H9 (cell line): Measurements from ENCODE around the gene IL10RA. TPM values are rescaled to one million over a fixed set of nuclear protein-coding genes. Genes with fewer than 3 reads are reported as not detected.

ENCODE experiments used
- DNase-seq: peaks from one replicate; pipeline ENCODE4 v3.0.0-alpha.2; 2017
- H2AFZ ChIP-seq: one replicate; pipeline ENCODE4 v1.6.1; 2013; ENCODE audit warnings: mild to moderate bottlenecking, low read length, control low read depth, moderate library complexity
- H2AK5ac ChIP-seq: 2 replicates; pipeline ENCODE4 v1.6.1; 2013; ENCODE audit warnings: low read length, control low read depth, mixed read lengths; ENCODE audit not compliant: insufficient read length
- H2BK120ac ChIP-seq: one replicate; pipeline ENCODE4 v1.6.1; 2013; ENCODE audit warnings: low read depth, mild to moderate bottlenecking, low read length, control low read depth, inconsistent platforms; ENCODE audit not compliant: poor library complexity, severe bottlenecking
- H2BK12ac ChIP-seq: 2 replicates; pipeline ENCODE4 v1.6.1; 2013; ENCODE audit warnings: low read length, control low read depth, mixed read lengths, low read depth; ENCODE audit not compliant: insufficient read length
- H2BK15ac ChIP-seq: 2 replicates; pipeline ENCODE4 v1.6.1; 2013; ENCODE audit warnings: low read depth, low read length, control low read depth
- H2BK20ac ChIP-seq: one replicate; pipeline ENCODE4 v1.6.1; 2013; ENCODE audit warnings: low read depth, mild to moderate bottlenecking, low read length, control low read depth, inconsistent platforms; ENCODE audit not compliant: poor library complexity, severe bottlenecking
- H2BK5ac ChIP-seq: 2 replicates; pipeline ENCODE4 v1.6.1; 2013; ENCODE audit warnings: low read length, control low read depth, mixed read lengths; ENCODE audit not compliant: insufficient read length
- H3K14ac ChIP-seq: 2 replicates; pipeline ENCODE4 v1.6.1; 2013; ENCODE audit warnings: low read length, control low read depth; ENCODE audit not compliant: insufficient read depth
- H3K18ac ChIP-seq: 2 replicates; pipeline ENCODE4 v1.6.1; 2013; ENCODE audit warnings: low read depth, mild to moderate bottlenecking, mixed read lengths, low read length, control low read depth; ENCODE audit not compliant: insufficient read length
- H3K23ac ChIP-seq: 2 replicates; pipeline ENCODE4 v1.6.1; 2013; ENCODE audit warnings: low read length, control low read depth, mixed read lengths, low read depth; ENCODE audit not compliant: insufficient read length
- H3K23me2 ChIP-seq: 2 replicates; pipeline ENCODE4 v1.6.1; 2013; ENCODE audit warnings: low read depth, mild to moderate bottlenecking, mixed read lengths, low read length, control low read depth; ENCODE audit not compliant: insufficient read length, poor library complexity, severe bottlenecking
- H3K27ac ChIP-seq: 2 replicates; pipeline ENCODE4 v1.5.1; 2013; ENCODE audit warnings: low read length, control low read depth, mixed read lengths, low read depth; ENCODE audit not compliant: insufficient read length
- H3K27me3 ChIP-seq: 2 replicates; pipeline ENCODE4 v1.6.1; 2013; ENCODE audit warnings: low read length, control low read depth, inconsistent platforms; ENCODE audit not compliant: insufficient read depth
- H3K4ac ChIP-seq: 2 replicates; pipeline ENCODE4 v1.6.1; 2013; ENCODE audit warnings: low read depth, mild to moderate bottlenecking, control low read depth, inconsistent platforms, low read length, moderate library complexity
- H3K4me1 ChIP-seq: 2 replicates; pipeline ENCODE4 v1.6.1; 2013; ENCODE audit warnings: low read length, control low read depth, inconsistent platforms; ENCODE audit not compliant: insufficient read depth
- H3K4me2 ChIP-seq: 2 replicates; pipeline ENCODE4 v1.6.1; 2013; ENCODE audit warnings: low read length, control low read depth, mixed read lengths; ENCODE audit not compliant: insufficient read length, insufficient read depth
- H3K56ac ChIP-seq: 2 replicates; pipeline ENCODE4 v1.6.1; 2013; ENCODE audit warnings: low read depth, mild to moderate bottlenecking, mixed read lengths, low read length, control low read depth; ENCODE audit not compliant: insufficient read length
- H3K79me1 ChIP-seq: 2 replicates; pipeline ENCODE4 v1.6.1; 2013; ENCODE audit warnings: low read depth, mild to moderate bottlenecking, moderate library complexity, low read length, control low read depth, inconsistent platforms; ENCODE audit not compliant: insufficient read depth, poor library complexity, severe bottlenecking
- H3K79me2 ChIP-seq: 2 replicates; pipeline ENCODE4 v1.6.1; 2013; ENCODE audit warnings: low read length, control low read depth, inconsistent platforms; ENCODE audit not compliant: insufficient read depth
- H3K9ac ChIP-seq: 2 replicates; pipeline ENCODE4 v1.6.1; 2013; ENCODE audit warnings: low read length, control low read depth, mixed read lengths; ENCODE audit not compliant: insufficient read length; ENCODE audit errors: extremely low read depth
- H3K9me3 ChIP-seq: one replicate; pipeline ENCODE4 v1.6.1; 2013; ENCODE audit warnings: low read depth, low read length, inconsistent platforms; ENCODE audit not compliant: control insufficient read depth
- H3T11ph ChIP-seq: one replicate; pipeline ENCODE4 v1.6.1; 2013; ENCODE audit warnings: mild to moderate bottlenecking, low read length, control low read depth, inconsistent platforms
- H4K20me1 ChIP-seq: one replicate; pipeline ENCODE4 v1.6.1; 2013; ENCODE audit not compliant: control insufficient read depth, insufficient read length, insufficient read depth
- H4K5ac ChIP-seq: 2 replicates; pipeline ENCODE4 v1.6.1; 2013; ENCODE audit warnings: low read depth, mild to moderate bottlenecking, mixed read lengths, low read length, control low read depth; ENCODE audit not compliant: insufficient read length
- H4K8ac ChIP-seq: replicated peaks from 2 replicates; pipeline ENCODE4 v1.6.1; 2013; ENCODE audit warnings: low read length, control low read depth, mixed read lengths, low read depth; ENCODE audit not compliant: insufficient read length
- H4K91ac ChIP-seq: 2 replicates; pipeline ENCODE4 v1.6.1; 2013; ENCODE audit warnings: low read depth, mild to moderate bottlenecking, moderate library complexity, mixed read lengths, low read length, control low read depth; ENCODE audit not compliant: insufficient read length
- H3K27ac Mint-ChIP-seq, 3 experiments: 2 replicates in 2 of 3; 3 replicates in 1 of 3; pipeline ENCODE4 v1.8.0; 2020 to 2021; ENCODE audit warnings: mixed read lengths in 3 of 3, mild to moderate bottlenecking in 1 of 3, moderate library complexity in 1 of 3
- H3K27me3 Mint-ChIP-seq: 2 replicates; pipeline ENCODE4 v1.8.0; 2021; ENCODE audit warnings: low read depth, mild to moderate bottlenecking, moderate library complexity, mixed read lengths
- H3K36me3 Mint-ChIP-seq, 3 experiments: 2 replicates in 2 of 3; 3 replicates in 1 of 3; pipeline ENCODE4 v1.8.0; 2020 to 2021; ENCODE audit warnings: low read depth in 3 of 3, mixed read lengths in 3 of 3; ENCODE audit not compliant: insufficient read depth in 1 of 3
- H3K4me1 Mint-ChIP-seq, 2 experiments: 2 replicates each; pipeline ENCODE4 v1.8.0; 2020; ENCODE audit warnings: mixed read lengths in 2 of 2
- H3K4me3 Mint-ChIP-seq, 2 experiments: 2 replicates in 1 of 2; 3 replicates in 1 of 2; pipeline ENCODE4 v1.8.0; 2020 to 2021; ENCODE audit warnings: mild to moderate bottlenecking in 2 of 2, mixed read lengths in 2 of 2, moderate library complexity in 1 of 2
- H3K9me3 Mint-ChIP-seq, 2 experiments: 2 replicates in 1 of 2; 3 replicates in 1 of 2; pipeline ENCODE4 v1.8.0; 2020; ENCODE audit warnings: mild to moderate bottlenecking in 2 of 2, mixed read lengths in 2 of 2, moderate library complexity in 1 of 2
- CTCF ChIP-seq: fragments of 200-600 bp; sonication (generic); conservative IDR thresholded peaks from 3 replicates; pipeline ENCODE4 v1.8.0; 2021; ENCODE audit warnings: antibody characterized with exemption, mild to moderate bottlenecking
- WGBS: extraction: QIAGEN DNeasy Blood & Tissue Kit; methylation state at CpG from one replicate; pipeline ENCODE4 v1.1.7; 2013; ENCODE audit warnings: missing lambda C conversion rate, low lambda C conversion rate, mixed read lengths; ENCODE audit not compliant: insufficient read length; ENCODE audit errors: extremely low coverage; 5-methylcytosine and 5-hydroxymethylcytosine counted together
- total RNA-seq: library from RNA; stranded (reverse); gene quantifications from 2 replicates; pipeline ENCODE4 v1.2.1, GENCODE V29; 2021

IL10RA gene
- total RNA-seq, 1 experiment from 2014 or later: not detected

GRCh38 chr11:118003456-118003855 lies 17.3 kb downstream of the IL10RA start:
- no peak overlapping the region for H4K5ac ChIP-seq
- no peaks in the 10 kb centered on the region for H3K9me3 Mint-ChIP-seq
- H4K91ac ChIP-seq: no peak overlapping the region
- H2BK15ac ChIP-seq: no peak overlapping the region
- no peak overlapping the region for H3K23ac ChIP-seq
- no peaks in the 10 kb centered on the region for H3K79me2 ChIP-seq
- no peak overlapping the region for H4K8ac ChIP-seq
- no peak overlapping the region for H2BK12ac ChIP-seq
- H3K14ac ChIP-seq: no peak overlapping the region
- no peak overlapping the region for H2AFZ ChIP-seq
- H2AK5ac ChIP-seq: no peak overlapping the region
- TF ChIP-seq CTCF: no peak
- H3T11ph ChIP-seq: no peak overlapping the region
- H4K20me1 ChIP-seq: no peaks in the 10 kb centered on the region
- no peak overlapping the region for H3K18ac ChIP-seq
- no peaks in the 10 kb centered on the region for H3K9me3 ChIP-seq
- WGBS: 100% methylated on average over 1 of the region's 4 CpGs
- H3K36me3 Mint-ChIP-seq: no peaks in the 10 kb centered on the region
- no peak overlapping the region for H2BK20ac ChIP-seq
- no peak overlapping the region for H3K4me2 ChIP-seq
- no peak overlapping the region for H3K4me3 Mint-ChIP-seq
- no peak overlapping the region for H3K27ac ChIP-seq
- no peak for DNase-seq
- H3K79me1 ChIP-seq: no peaks in the 10 kb centered on the region
- peaks cover 17% of the 10 kb centered on the region for H3K27me3 Mint-ChIP-seq
- H3K56ac ChIP-seq: no peak overlapping the region
- peaks cover 8 to 10% of the 10 kb centered on the region in 2 experiments for H3K4me1 Mint-ChIP-seq
- no peak overlapping the region for H3K9ac ChIP-seq
- H3K27me3 ChIP-seq: peaks cover 2% of the 10 kb centered on the region; the same call in 1 of the 2 replicates
- H3K27ac Mint-ChIP-seq: peak overlapping the region in 1 of 3 experiments; percentile 16; a peak in 2 of 7 replicates
- H3K4ac ChIP-seq: no peak overlapping the region
- no peaks in the 10 kb centered on the region for H3K23me2 ChIP-seq
- H2BK120ac ChIP-seq: no peak overlapping the region
- H3K4me1 ChIP-seq: 0 out of 2 replicates have a peak, but pooled peaks cover 6% of the 10 kb centered on the region
- H2BK5ac ChIP-seq: no peak overlapping the region
